GM12878 (cell line): Measurements from ENCODE around the gene LAMA2. TPM values are rescaled to one million over a fixed set of nuclear protein-coding genes. Genes with fewer than 3 reads are reported as not detected.

Experiments
- ATAC-seq: fragments of 200-7000 bp; cut with Tn5 transposase; 3 replicates; pipeline ENCODE4 v1.9.1; 2020; ENCODE audit warnings: mild to moderate bottlenecking, moderate library complexity
- BruUV-seq: library from RNA; stranded (reverse); fragments of 400-500 nt; replicated peaks from 2 replicates; lab custom pipeline; 2021; lab: Mats Ljungman, UMichigan
- CTCF ChIA-PET: fragments of 300-600 bp; sonication (Branson Sonifier 250); formaldehyde crosslinking; extraction: SDS; loops from one replicate; lab custom pipeline; 2021; ENCODE audit warnings: inconsistent platforms; lab: Yijun Ruan, JAX
- POLR2A ChIA-PET: fragments of 350-600 bp; formaldehyde crosslinking; extraction: SDS; loops from one replicate; lab custom pipeline; 2021; ENCODE audit warnings: inconsistent platforms; lab: Charles Lee
- RAD21 ChIA-PET: fragments of 300-600 bp; sonication (Branson Sonifier 250); formaldehyde crosslinking; loops from one replicate; lab custom pipeline; 2023; ENCODE audit warnings: antibody characterized with exemption; ENCODE audit not compliant: unreplicated experiment; lab: Charles Lee
- SMC1A ChIA-PET: fragments of 300-600 bp; sonication (Branson Sonifier 250); formaldehyde crosslinking; loops from one replicate; lab custom pipeline; 2023; ENCODE audit not compliant: unreplicated experiment, uncharacterized antibody; lab: Charles Lee
- DNase-seq: peaks from one replicate; pipeline ENCODE4 v3.0.0-alpha.2; 2011; ENCODE audit warnings: low read depth, low spot score
- FAIRE-seq: peaks from 3 replicates; lab custom pipeline; 2011; peaks lifted over from hg19 to GRCh38; lab: Jason Lieb, UNC
- H2AFZ ChIP-seq: 2 replicates; pipeline ENCODE4 v1.6.0; 2011; ENCODE audit warnings: low read depth, low read length, control low read depth; ENCODE audit not compliant: control insufficient read depth
- H3K27ac ChIP-seq: 2 replicates; pipeline ENCODE4 v1.5.1; 2011; ENCODE audit warnings: control low read depth; ENCODE audit not compliant: control insufficient read depth, insufficient read depth
- H3K27me3 ChIP-seq, 2 experiments: replicated peaks in 1 of 2; 2 replicates each; pipeline versions ENCODE4 v1.6.0 to v1.6.1; 2011; ENCODE audit warnings: low read length in 1 of 2; ENCODE audit not compliant: control insufficient read depth in 2 of 2, insufficient read depth in 2 of 2
- H3K36me3 ChIP-seq, 2 experiments: 2 replicates each; pipeline ENCODE4 v1.5.1; 2011; ENCODE audit warnings: low read length in 1 of 2; ENCODE audit not compliant: control insufficient read depth in 2 of 2, insufficient read depth in 2 of 2
- H3K4me1 ChIP-seq: 2 replicates; pipeline ENCODE4 v1.6.1; 2011; ENCODE audit warnings: mild to moderate bottlenecking, low read length, moderate library complexity, mixed read lengths; ENCODE audit not compliant: control insufficient read depth, insufficient read depth
- H3K4me2 ChIP-seq: 2 replicates; pipeline ENCODE4 v1.6.0; 2011; ENCODE audit warnings: control low read depth; ENCODE audit not compliant: control insufficient read depth, insufficient read depth
- H3K4me3 ChIP-seq: fragments of 200-600 bp; sonication (generic); 2 replicates; pipeline ENCODE4 v1.5.1; 2016
- H3K79me2 ChIP-seq: 2 replicates; pipeline ENCODE4 v1.6.0; 2011; ENCODE audit warnings: low read length; ENCODE audit not compliant: control insufficient read depth, insufficient read depth
- H3K9ac ChIP-seq: 2 replicates; pipeline ENCODE4 v1.8.0; 2011; ENCODE audit warnings: low read length, control low read depth, mixed read lengths; ENCODE audit not compliant: control insufficient read depth, insufficient read depth
- H3K9me3 ChIP-seq: replicated peaks from 3 replicates; pipeline ENCODE4 v1.5.1; 2011; ENCODE audit warnings: mild to moderate bottlenecking, low read length; ENCODE audit not compliant: control insufficient read depth, insufficient read depth
- H4K20me1 ChIP-seq: 2 replicates; pipeline ENCODE4 v1.6.0; 2011; ENCODE audit not compliant: control insufficient read depth, insufficient read depth
- ATF7 ChIP-seq: fragments of 450-650 bp; IDR thresholded peaks from 2 replicates; pipeline ENCODE4 v1.6.1; 2016; ENCODE audit warnings: low read depth, mild to moderate bottlenecking
- CREB1 ChIP-seq: IDR thresholded peaks from 2 replicates; pipeline ENCODE4 v1.6.1; 2012; ENCODE audit warnings: low read depth, mild to moderate bottlenecking, inconsistent platforms
- EZH2 ChIP-seq: IDR thresholded peaks from 2 replicates; pipeline ENCODE4 v1.6.1; 2012; ENCODE audit warnings: low read depth, mild to moderate bottlenecking, control low read depth, inconsistent platforms, low read length, borderline replicate concordance; ENCODE audit not compliant: control insufficient read depth
- FOS ChIP-seq: IDR thresholded peaks from 3 replicates; pipeline ENCODE4 v1.6.1; 2011; ENCODE audit warnings: borderline replicate concordance; ENCODE audit not compliant: insufficient read length; ENCODE audit errors: extremely low read depth
- NFYA ChIP-seq: IDR thresholded peaks from 2 replicates; pipeline ENCODE4 v1.6.1; 2011; ENCODE audit warnings: low read depth, mild to moderate bottlenecking, low read length, improper control_type of control experiment, borderline replicate concordance
- NR2C2 ChIP-seq: IDR thresholded peaks from 2 replicates; pipeline ENCODE4 v1.6.1; 2011; ENCODE audit warnings: borderline replicate concordance, low read depth; ENCODE audit not compliant: control insufficient read depth, insufficient read length
- NRF1 ChIP-seq: conservative IDR thresholded peaks from 2 replicates; pipeline ENCODE4 v1.6.1; 2011; ENCODE audit warnings: mild to moderate bottlenecking, low read depth, low read length, improper control_type of control experiment
- TARDBP ChIP-seq: IDR thresholded peaks from 2 replicates; pipeline ENCODE4 v1.6.1; 2016; ENCODE audit warnings: borderline replicate concordance
- WRNIP1 ChIP-seq: IDR thresholded peaks from 2 replicates; pipeline ENCODE4 v1.6.1; 2011; ENCODE audit warnings: low read depth, low read length, improper control_type of control experiment, borderline replicate concordance
- ZZZ3 ChIP-seq: IDR thresholded peaks from 2 replicates; pipeline ENCODE4 v1.6.1; 2011; ENCODE audit warnings: low read depth; ENCODE audit not compliant: control insufficient read depth, insufficient read length
- WGBS: methylation state at CpG from one replicate; pipeline ENCODE4 v1.1.6; 2016; ENCODE audit warnings: low lambda C conversion rate; ENCODE audit not compliant: insufficient replicate concordance, insufficient coverage; ENCODE audit errors: missing lambda C conversion rate; 5-methylcytosine and 5-hydroxymethylcytosine counted together
- in situ Hi-C: fragments of 300-500 bp; cut with MboI; formaldehyde crosslinking; loops from 9 replicates; pipeline ENCODE4 v1.14.3; 2018; ENCODE audit warnings: mixed read lengths
- intact Hi-C: fragments of 100-400 bp; cut with micrococcal nuclease; formaldehyde crosslinking; loops from one replicate; pipeline ENCODE4 v1.14.2; 2022; ENCODE audit not compliant: unreplicated experiment
- polyA plus RNA-seq, 11 experiments: library from polyadenylated mRNA; depleted of rRNA in 4 of 11; unstranded in 6 of 11; stranded (reverse) in 5 of 11; fragments of >200 nt; fragmentation: Nextera tagmentation in 4 of 11; fragmentation: Illumina TruSeq in 1 of 11; extraction: Ambion mirVana in 4 of 11; extraction: Trizol in 1 of 11; gene quantifications; 1 replicate in 1 of 11; 2 replicates in 10 of 11; pipeline versions ENCODE4 v1.2.1 to v1.2.3, GENCODE V29; 2011 to 2016; ENCODE audit warnings: inconsistent platforms in 2 of 11, missing spikeins in 2 of 11, low read depth in 1 of 11
- total RNA-seq, 4 experiments: library from RNA; depleted of rRNA in 3 of 4; stranded (reverse); fragments of >200 nt in 3 of 4; fragmentation: Illumina TruSeq in 1 of 4; extraction: Trizol in 1 of 4; gene quantifications; 2 replicates each; pipeline versions ENCODE4 v1.2.1 to v1.2.3, GENCODE V29; 2013 to 2021

The LAMA2 gene
- total and polyA plus RNA-seq, 10 of the 15 experiments (the other 5 are each of a cell fraction or from before 2014, with no cell fraction given) = 0.04 to 2.0 (median 0.37) TPM; not detected in 1

GRCh38 chr6:129426343-129426742, 543.4 kb downstream of the LAMA2 start (continued):
- no peak for TF ChIP-seq ZZZ3

- Histone ChIP-seq H3K27ac (no peak overlapping the region), H3K79me2 (no peaks in the 10 kb centered on the region), H3K4me1 (no peaks in the 10 kb centered on the region), H4K20me1 (no peaks in the 10 kb centered on the region), H3K9ac (no peak overlapping the region), H3K9me3 (no peaks in the 10 kb centered on the region), H3K4me3 (no peak overlapping the region), H3K36me3 (no peaks in the 10 kb centered on the region), H3K27me3 (peaks cover 0 to 2% of the 10 kb centered on the region in 2 experiments; a peak in 1 of 4 replicates), H2AFZ (no peak overlapping the region), H3K4me2 (no peak overlapping the region)
- CTCF ChIA-PET = no interaction called here
- DNase-seq = no peak
- no peak for ATAC-seq
- 3% methylated on average over 2 of the region's 2 CpGs for WGBS
- no TSS peak for BruUV-seq
- FAIRE-seq = no peak
- SMC1A ChIA-PET = no interaction called here
- in situ Hi-C loops = no loop called here
- no peak for TF ChIP-seq CREB1
- TF ChIP-seq ATF7 = no peak
- TF ChIP-seq TARDBP = no peak
- no peak for TF ChIP-seq WRNIP1
- no peak for TF ChIP-seq FOS
- TF ChIP-seq NFYA = no peak
- TF ChIP-seq EZH2 = no peak
- TF ChIP-seq NRF1 = no peak
- TF ChIP-seq NR2C2 = no peak
- RAD21 ChIA-PET = no interaction called here
- intact Hi-C loops = no loop called here
- POLR2A ChIA-PET = no interaction called here
These were observed 547.0 kb downstream of the LAMA2 start for GRCh38 chr6:129429956-129430355.
